Left lung (tissue), 10 donors: ENCODE measurements around the gene ASIC4. TPM values are rescaled to one million over a fixed set of nuclear protein-coding genes. Genes with fewer than 3 reads are reported as not detected.

Experiments used
- ATAC-seq: fragments of 200-7000 bp; cut with Tn5 transposase; one replicate; pipeline ENCODE4 v1.9.1; 2020; ENCODE audit warnings: moderate library complexity
- DNase-seq, 4 donors: peaks; one replicate each; pipeline ENCODE4 v3.0.0-alpha.2; 2013 to 2020
- H3K27ac ChIP-seq, 2 donors: fragments of 200-600 bp; sonication (generic) in 1 of 2; one replicate each; pipeline versions ENCODE4 v1.5.0 to v1.8.0; 2020 to 2021
- H3K27me3 ChIP-seq, 2 donors: fragments of 200-600 bp; sonication (generic) in 1 of 2; one replicate each; pipeline versions ENCODE4 v1.5.0 to v1.8.0; 2020 to 2021
- H3K36me3 ChIP-seq, 2 donors: fragments of 200-600 bp; sonication (generic) in 1 of 2; one replicate each; pipeline versions ENCODE4 v1.5.0 to v1.8.0; 2020 to 2021
- H3K4me1 ChIP-seq, 2 donors: fragments of 200-600 bp; one replicate each; pipeline ENCODE4 v1.8.0; 2021
- H3K4me3 ChIP-seq, 2 donors: fragments of 200-600 bp; sonication (generic) in 1 of 2; one replicate each; pipeline versions ENCODE4 v1.5.0 to v1.8.0; 2020 to 2021; ENCODE audit warnings: mild to moderate bottlenecking in 1 of 2
- H3K9me3 ChIP-seq, 2 donors: fragments of 200-600 bp; sonication (generic) in 1 of 2; one replicate each; pipeline versions ENCODE4 v1.5.0 to v1.8.0; 2020 to 2021
- CTCF ChIP-seq, 2 donors: fragments of 200-600 bp; sonication (generic) in 1 of 2; IDR thresholded peaks; one replicate each; pipeline versions ENCODE4 v1.5.0 to v1.8.0; 2021; ENCODE audit warnings: antibody characterized with exemption in 2 of 2
- intact Hi-C, 2 donors: fragments of 100-400 bp; cut with DNase I; formaldehyde crosslinking; loops; one replicate each; pipeline versions ENCODE4 v1.11.2 to v1.14.2; 2022
- polyA plus RNA-seq, 6 donors: library from polyadenylated mRNA; unstranded; fragments of 120-200 nt; gene quantifications; one replicate each; pipeline ENCODE4 v1.2.1, GENCODE V29; 2013; ENCODE audit not compliant: insufficient read length in 6 of 6
- total RNA-seq, 2 donors: library from RNA; stranded (reverse); fragmentation: NEBNext Ultra II Directional; extraction: Animal tissue kit (Norgen Biotek cat#: 25700); gene quantifications; one replicate each; pipeline ENCODE4 v1.2.1, GENCODE V29; 2021
- donor health status: DM: no; HTN: yes; CAD: no.
- donor health status: DM: no; HTN: no; CAD: no.

ASIC4 gene
- total and polyA plus RNA-seq, 8 donors, result 0.07 to 0.37 (median 0.20) TPM; not detected in 2

- no peaks in the 10 kb centered on the region for H3K9me3 ChIP-seq
- no peak for TF ChIP-seq CTCF (IDR thresholded peaks at IDR 0.05)
- peaks cover 39 to 79% of the 10 kb centered on the region in 2 donors for H3K27me3 ChIP-seq
- peak in 1 of 4 donors; percentile 54 for DNase-seq
- peaks cover 0 to 17% of the 10 kb centered on the region in 2 donors for H3K4me1 ChIP-seq
- no peak overlapping the region for H3K4me3 ChIP-seq
- no peak for ATAC-seq
- H3K27ac ChIP-seq, result no peak overlapping the region
- peaks cover 0 to 26% of the 10 kb centered on the region in 2 donors for H3K36me3 ChIP-seq
- intact Hi-C loops, result no loop called here
These were observed 3.7 kb upstream of the ASIC4 start for GRCh38 chr2:219510512-219511135.

- H3K9me3 ChIP-seq, result no peaks in the 10 kb centered on the region
- H3K4me1 ChIP-seq, result peaks cover 0 to 17% of the 10 kb centered on the region in 2 donors
- DNase-seq, result peak in 1 of 4 donors; percentile 45
- TF ChIP-seq CTCF (IDR thresholded peaks at IDR 0.05), result no peak
- no peak overlapping the region for H3K4me3 ChIP-seq
- peaks cover 43 to 90% of the 10 kb centered on the region in 2 donors for H3K27me3 ChIP-seq
- no peak overlapping the region for H3K27ac ChIP-seq
- intact Hi-C loops, result no loop called here
- peaks cover 0 to 15% of the 10 kb centered on the region in 2 donors for H3K36me3 ChIP-seq
- ATAC-seq, result no peak
These were observed 2.5 kb upstream of the ASIC4 start for GRCh38 chr2:219511547-219512325.

GRCh38 chr2:219512524-219513216, 1.6 kb upstream of the ASIC4 start:
- intact Hi-C loops, result no loop called here
- peaks cover 0 to 17% of the 10 kb centered on the region in 2 donors for H3K4me1 ChIP-seq

GRCh38 chr2:219513787-219514186, 495 bp upstream of the ASIC4 start:
- Histone ChIP-seq H3K4me1 (peaks cover 0 to 17% of the 10 kb centered on the region in 2 donors), H3K27ac (no peak overlapping the region), H3K4me3 (no peak overlapping the region), H3K9me3 (no peaks in the 10 kb centered on the region), H3K27me3 (peaks cover 43 to 100% of the 10 kb centered on the region in 2 donors), H3K36me3 (no peaks in the 10 kb centered on the region)
- intact Hi-C loops, result no loop called here
- no peak for DNase-seq
- peak; percentile 32 for ATAC-seq
- no peak for TF ChIP-seq CTCF (IDR thresholded peaks at IDR 0.05)

More at GRCh38 chr2:219512524-219513216, 1.6 kb upstream of the ASIC4 start:
- Histone ChIP-seq H3K36me3 (peaks cover 0 to 6% of the 10 kb centered on the region in 2 donors), H3K4me3 (no peak overlapping the region), H3K27me3 (peaks cover 43 to 99% of the 10 kb centered on the region in 2 donors), H3K9me3 (no peaks in the 10 kb centered on the region), H3K27ac (no peak overlapping the region)
- ATAC-seq (no peak), DNase-seq (peak in 1 of 4 donors; percentile 62)
- no peak for TF ChIP-seq CTCF (IDR thresholded peaks at IDR 0.05)

- Histone ChIP-seq H3K36me3 (no peaks in the 10 kb centered on the region), H3K4me3 (no peak overlapping the region), H3K27ac (no peak overlapping the region), H3K4me1 (peaks cover 0 to 9% of the 10 kb centered on the region in 2 donors), H3K27me3 (peaks cover 43 to 100% of the 10 kb centered on the region in 2 donors), H3K9me3 (no peaks in the 10 kb centered on the region)
- ATAC-seq (no peak), DNase-seq (peak in 1 of 4 donors; percentile 78)
- intact Hi-C loops, result no loop called here
- no peak for TF ChIP-seq CTCF (IDR thresholded peaks at IDR 0.05)
These were observed 554 bp downstream of the ASIC4 start for GRCh38 chr2:219514836-219515235.
